Breast epithelium (tissue), 4 donors: Measurements from ENCODE around the gene PM20D1. TPM values are rescaled to one million over a fixed set of nuclear protein-coding genes. Genes with fewer than 3 reads are reported as not detected.

ENCODE experiments used
- DNase-seq, 2 donors: peaks; one replicate each; pipeline ENCODE4 v3.0.0-alpha.2; 2019; ENCODE audit warnings: low spot score in 2 of 2
- H3K27ac ChIP-seq, 2 donors: fragments of 200-600 bp; sonication (generic) in 1 of 2; one replicate each; pipeline ENCODE4 v1.5.1; 2016 to 2019; ENCODE audit warnings: mild to moderate bottlenecking in 1 of 2
- H3K27me3 ChIP-seq, 2 donors: fragments of 200-600 bp; sonication (generic) in 1 of 2; one replicate each; pipeline versions ENCODE4 v1.5.1 to v1.6.0; 2017 to 2019; ENCODE audit warnings: control low read depth in 1 of 2, mild to moderate bottlenecking in 1 of 2
- H3K36me3 ChIP-seq: fragments of 200-600 bp; one replicate; pipeline ENCODE4 v1.5.1; 2019
- H3K4me1 ChIP-seq, 2 donors: fragments of 200-600 bp; sonication (generic); one replicate each; pipeline ENCODE4 v1.5.1; 2016 to 2019; ENCODE audit warnings: control low read depth in 1 of 2
- H3K4me3 ChIP-seq, 3 donors: fragments of 200-600 bp; sonication (generic); 1 replicate in 2 of 3; 2 replicates in 1 of 3; pipeline ENCODE4 v1.5.1; 2016 to 2019; ENCODE audit warnings: mild to moderate bottlenecking in 3 of 3, moderate library complexity in 2 of 3
- H3K9me3 ChIP-seq, 2 donors: fragments of 200-600 bp; sonication (generic) in 1 of 2; one replicate each; pipeline ENCODE4 v1.5.1; 2016 to 2019; ENCODE audit warnings: control low read depth in 1 of 2
- CTCF ChIP-seq, 3 donors: fragments of 450-650 bp; IDR thresholded peaks; one replicate each; pipeline ENCODE4 v1.5.1; 2016 to 2017; ENCODE audit warnings: antibody characterized with exemption in 3 of 3, mild to moderate bottlenecking in 3 of 3, moderate library complexity in 3 of 3
- POLR2A ChIP-seq: fragments of 450-650 bp; IDR thresholded peaks from one replicate; pipeline ENCODE4 v1.6.1; 2016; ENCODE audit warnings: antibody characterized with exemption, mild to moderate bottlenecking, moderate library complexity
- POLR2AphosphoS5 ChIP-seq, 3 donors: sonication (generic); formaldehyde crosslinking; IDR thresholded peaks; one replicate each; pipeline ENCODE4 v1.6.1; 2017; ENCODE audit warnings: antibody characterized with exemption in 3 of 3
- intact Hi-C: fragments of 100-400 bp; cut with DNase I; formaldehyde crosslinking; loops from one replicate; pipeline ENCODE4 v1.15.1; 2023; ENCODE audit warnings: low total_unique reads
- total RNA-seq, 3 donors: library from RNA; depleted of rRNA; stranded (reverse); fragments of >200 nt; gene quantifications; one replicate each; pipeline ENCODE4 v1.1.0, GENCODE V29; 2016

PM20D1 gene
- total RNA-seq, 3 donors from 2014 or later, result 0.15 to 0.33 (median 0.16) TPM

GRCh38 chr1:205794011-205794730, 55.8 kb downstream of the PM20D1 start:
- DNase-seq, result no peak
- no peaks in the 10 kb centered on the region for H3K9me3 ChIP-seq
- H3K27me3 ChIP-seq, result no peaks in the 10 kb centered on the region
- no peak overlapping the region for H3K27ac ChIP-seq
- H3K4me1 ChIP-seq, result no peaks in the 10 kb centered on the region
- intact Hi-C loops, result loop anchor here (10.0 kb wide), 1 partner anchor 181 kb away; no protein-coding TSS in a partner anchor
- no peak overlapping the region for H3K4me3 ChIP-seq
- no peaks in the 10 kb centered on the region for H3K36me3 ChIP-seq
- TF ChIP-seq POLR2AphosphoS5 (IDR thresholded peaks at IDR 0.05), result no peak
- no peak for TF ChIP-seq POLR2A
- no peak for TF ChIP-seq CTCF (IDR thresholded peaks at IDR 0.05)

GRCh38 chr1:205792961-205793673, 56.8 kb downstream of the PM20D1 start:
- intact Hi-C loops, result loop anchor here (10.0 kb wide), 1 partner anchor 182 kb away; no protein-coding TSS in a partner anchor
- H3K27ac ChIP-seq, result no peak overlapping the region
- no peaks in the 10 kb centered on the region for H3K9me3 ChIP-seq
- no peak for DNase-seq
- no peak overlapping the region for H3K4me3 ChIP-seq
- H3K27me3 ChIP-seq, result no peaks in the 10 kb centered on the region
- no peak for TF ChIP-seq POLR2A
- TF ChIP-seq CTCF (IDR thresholded peaks at IDR 0.05), result no peak
- TF ChIP-seq POLR2AphosphoS5 (IDR thresholded peaks at IDR 0.05), result no peak
- H3K36me3 ChIP-seq, result no peaks in the 10 kb centered on the region
- H3K4me1 ChIP-seq, result no peaks in the 10 kb centered on the region

- no peaks in the 10 kb centered on the region for H3K4me1 ChIP-seq
- TF ChIP-seq POLR2A (no peak), POLR2AphosphoS5 (IDR thresholded peaks at IDR 0.05) (no peak), CTCF (IDR thresholded peaks at IDR 0.05) (no peak)
- no peaks in the 10 kb centered on the region for H3K9me3 ChIP-seq
- intact Hi-C loops, result loop anchor here (10.0 kb wide), 1 partner anchor 182 kb away; no protein-coding TSS in a partner anchor
- no peaks in the 10 kb centered on the region for H3K36me3 ChIP-seq
- DNase-seq, result no peak
- no peaks in the 10 kb centered on the region for H3K27me3 ChIP-seq
- no peak overlapping the region for H3K4me3 ChIP-seq
- H3K27ac ChIP-seq, result no peak overlapping the region
These were observed 57.5 kb downstream of the PM20D1 start for GRCh38 chr1:205792481-205792881.

- no peaks in the 10 kb centered on the region for H3K36me3 ChIP-seq
- TF ChIP-seq POLR2AphosphoS5 (IDR thresholded peaks at IDR 0.05) (no peak), POLR2A (no peak), CTCF (IDR thresholded peaks at IDR 0.05) (peak; percentile 33 to 66 (median 66))
- peak in 1 of 2 donors; percentile 53 for DNase-seq
- H3K4me3 ChIP-seq, result no peak overlapping the region
- H3K4me1 ChIP-seq, result no peaks in the 10 kb centered on the region
- no peaks in the 10 kb centered on the region for H3K27me3 ChIP-seq
- H3K9me3 ChIP-seq, result no peaks in the 10 kb centered on the region
- intact Hi-C loops, result loop anchor here (10.0 kb wide), 1 partner anchor 183 kb away; no protein-coding TSS in a partner anchor
- H3K27ac ChIP-seq, result no peak overlapping the region
These were observed 58.3 kb downstream of the PM20D1 start for GRCh38 chr1:205791568-205792180.
